Thoracic aorta (tissue), 2 donors: ENCODE measurements around the gene NMRK2. TPM values are rescaled to one million over a fixed set of nuclear protein-coding genes. Genes with fewer than 3 reads are reported as not detected.
"Not testable (repeated sequence)": the region's sequence is repeated elsewhere in the genome, so short reads cannot be mapped to it uniquely, and the experiment has no call there.

Experiments used
- ATAC-seq: fragments of 150-250 bp; one replicate; pipeline ENCODE4 v1.8.0; 2017; ENCODE audit warnings: low read depth; ENCODE audit not compliant: insufficient number of reproducible peaks, low FRiP score
- DNase-seq: peaks from one replicate; pipeline ENCODE4 v3.0.0-alpha.2; 2020; ENCODE audit warnings: low spot score
- H3K27ac ChIP-seq, 2 donors: fragments of 200-600 bp; sonication (generic); 1 replicate in 1 of 2; 2 replicates in 1 of 2; pipeline ENCODE4 v1.5.1; 2016; ENCODE audit warnings: mild to moderate bottlenecking in 2 of 2, moderate library complexity in 2 of 2
- H3K27me3 ChIP-seq: fragments of 200-600 bp; sonication (generic); replicated peaks from 2 replicates; pipeline ENCODE4 v1.6.0; 2016; ENCODE audit warnings: mild to moderate bottlenecking; ENCODE audit not compliant: insufficient read depth
- H3K36me3 ChIP-seq: fragments of 200-600 bp; sonication (generic); one replicate; pipeline ENCODE4 v1.5.1; 2016
- H3K4me1 ChIP-seq, 2 donors: fragments of 200-600 bp; sonication (generic); 1 replicate in 1 of 2; 2 replicates in 1 of 2; pipeline versions ENCODE4 v1.5.1 to v1.6.0; 2016; ENCODE audit warnings: low read depth in 2 of 2, mild to moderate bottlenecking in 1 of 2; ENCODE audit not compliant: control insufficient read depth in 1 of 2
- H3K4me3 ChIP-seq: fragments of 200-600 bp; sonication (generic); 2 replicates; pipeline ENCODE4 v1.5.1; 2016; ENCODE audit warnings: mild to moderate bottlenecking
- H3K9me3 ChIP-seq: fragments of 200-600 bp; sonication (generic); 2 replicates; pipeline ENCODE4 v1.5.1; 2016
- CTCF ChIP-seq: fragments of 200-600 bp; sonication (generic); IDR thresholded peaks from one replicate; pipeline ENCODE4 v1.5.1; 2019; ENCODE audit warnings: antibody characterized with exemption
- total RNA-seq, 2 donors: library from RNA; depleted of rRNA; stranded (reverse); fragments of >200 nt; gene quantifications; one replicate each; pipeline versions ENCODE4 v1.1.0 to v1.2.3, GENCODE V29; 2016

The NMRK2 gene
- total RNA-seq, 2 donors from 2014 or later = 1.8 TPM; not detected in 1

GRCh38 chr19:3964256-3965194 is 31.7 kb downstream of the NMRK2 start:
- H3K36me3 ChIP-seq = peaks cover 80% of the 10 kb centered on the region
- no peak for ATAC-seq
- peaks cover 33 to 44% of the 10 kb centered on the region in 2 donors for H3K4me1 ChIP-seq
- DNase-seq = no peak
- peak overlapping the region in 1 of 2 donors; percentile 18 for H3K27ac ChIP-seq
- H3K27me3 ChIP-seq = no peaks in the 10 kb centered on the region
- TF ChIP-seq CTCF = no peak
- no peak overlapping the region for H3K4me3 ChIP-seq
- H3K9me3 ChIP-seq = no peaks in the 10 kb centered on the region

GRCh38 chr19:3966051-3967017 is 33.5 kb downstream of the NMRK2 start:
- peak overlapping the region; percentile 96 to 99 for H3K27ac ChIP-seq
- H3K9me3 ChIP-seq = no peaks in the 10 kb centered on the region
- ATAC-seq (no peak), DNase-seq (no peak)
- H3K36me3 ChIP-seq = peaks cover 61% of the 10 kb centered on the region
- H3K4me3 ChIP-seq = peak overlapping the region; percentile 62
- no peaks in the 10 kb centered on the region for H3K27me3 ChIP-seq
- TF ChIP-seq CTCF = no peak
- H3K4me1 ChIP-seq = peaks cover 36 to 48% of the 10 kb centered on the region in 2 donors

GRCh38 chr19:3967983-3968382 is 35.1 kb downstream of the NMRK2 start:
- not testable (repeated sequence) for DNase-seq, H3K27me3 ChIP-seq, H3K9me3 ChIP-seq, ATAC-seq
- Histone ChIP-seq H3K27ac (peak overlapping the region; percentile 96 to 99), H3K4me1 (peaks cover 36 to 48% of the 10 kb centered on the region in 2 donors), H3K4me3 (peak overlapping the region; percentile 62), H3K36me3 (peaks cover 50% of the 10 kb centered on the region)

GRCh38 chr19:3968556-3969434 is 35.9 kb downstream of the NMRK2 start:
- Histone ChIP-seq H3K4me1 (peaks cover 36 to 48% of the 10 kb centered on the region in 2 donors), H3K36me3 (peaks cover 42% of the 10 kb centered on the region), H3K4me3 (peak overlapping the region; percentile 88), H3K27ac (peak overlapping the region; percentile 96 to 99), H3K9me3 (no peaks in the 10 kb centered on the region), H3K27me3 (no peaks in the 10 kb centered on the region)
- peak; percentile 91 for ATAC-seq
- no peak for TF ChIP-seq CTCF
- peak; percentile 79 for DNase-seq
